CD4-positive, alpha-beta memory T cell (primary cell): ENCODE data around the gene RAMP3. TPM values are rescaled to one million over a fixed set of nuclear protein-coding genes. Genes with fewer than 3 reads are reported as not detected.
"Not testable (repeated sequence)": the region's sequence is repeated elsewhere in the genome, so short reads cannot be mapped to it uniquely, and the experiment has no call there.

Experiments
- CTCF ChIA-PET: fragments of 350-600 bp; sonication (Branson Sonifier 250); formaldehyde crosslinking; loops from one replicate; lab custom pipeline; 2021; ENCODE audit warnings: inconsistent platforms; ENCODE audit not compliant: partially characterized antibody; lab: Charles Lee
- POLR2A ChIA-PET: fragments of 350-600 bp; sonication (Branson Sonifier 250); formaldehyde crosslinking; loops from one replicate; lab custom pipeline; 2021; ENCODE audit not compliant: partially characterized antibody; lab: Charles Lee
- DNase-seq, 5 donors: peaks; one replicate each; pipeline versions ENCODE4 v3.0.0 to v3.0.0-alpha.2; 2020 to 2022; ENCODE audit warnings: mixed read lengths in 1 of 5
- H3K27ac ChIP-seq: one replicate; pipeline ENCODE4 v1.7.0; 2013; ENCODE audit warnings: low read depth, low read length
- H3K27me3 ChIP-seq: 2 replicates; pipeline ENCODE4 v1.7.0; 2013; ENCODE audit warnings: mild to moderate bottlenecking, low read length, moderate library complexity; ENCODE audit not compliant: insufficient read depth
- H3K36me3 ChIP-seq: 2 replicates; pipeline ENCODE4 v1.7.0; 2013; ENCODE audit warnings: mild to moderate bottlenecking, low read length, moderate library complexity; ENCODE audit not compliant: insufficient read depth
- H3K4me1 ChIP-seq: 2 replicates; pipeline ENCODE4 v1.7.0; 2013; ENCODE audit warnings: mild to moderate bottlenecking, low read length, moderate library complexity; ENCODE audit not compliant: insufficient read depth
- H3K4me3 ChIP-seq, 2 donors: one replicate each; pipeline ENCODE4 v1.7.0; 2013; ENCODE audit warnings: low read length in 2 of 2, mild to moderate bottlenecking in 1 of 2
- H3K9me3 ChIP-seq, 2 donors: one replicate each; pipeline ENCODE4 v1.7.0; 2013; ENCODE audit warnings: low read length in 2 of 2, control low read depth in 1 of 2; ENCODE audit not compliant: control insufficient read depth in 1 of 2
- H3K27ac Mint-ChIP-seq, 7 donors: one replicate each; pipeline ENCODE4 v1.8.0; 2020 to 2021; ENCODE audit warnings: mixed read lengths in 7 of 7, mild to moderate bottlenecking in 6 of 7, inconsistent platforms in 3 of 7, moderate library complexity in 3 of 7
- H3K27me3 Mint-ChIP-seq, 2 donors: one replicate each; pipeline ENCODE4 v1.8.0; 2020 to 2021; ENCODE audit warnings: mixed read lengths in 2 of 2
- H3K36me3 Mint-ChIP-seq, 2 donors: one replicate each; pipeline ENCODE4 v1.8.0; 2020 to 2021; ENCODE audit warnings: mixed read lengths in 2 of 2, inconsistent platforms in 1 of 2, mild to moderate bottlenecking in 1 of 2
- H3K4me1 Mint-ChIP-seq, 4 donors: one replicate each; pipeline ENCODE4 v1.8.0; 2020 to 2021; ENCODE audit warnings: mixed read lengths in 4 of 4, mild to moderate bottlenecking in 1 of 4
- H3K4me3 Mint-ChIP-seq, 8 donors: one replicate each; pipeline ENCODE4 v1.8.0; 2020 to 2021; ENCODE audit warnings: mixed read lengths in 8 of 8, mild to moderate bottlenecking in 7 of 8, moderate library complexity in 6 of 8, inconsistent platforms in 3 of 8
- H3K9me3 Mint-ChIP-seq, 8 donors: one replicate each; pipeline ENCODE4 v1.8.0; 2020 to 2021; ENCODE audit warnings: mixed read lengths in 8 of 8, mild to moderate bottlenecking in 5 of 8, inconsistent platforms in 3 of 8, moderate library complexity in 1 of 8
- intact Hi-C: fragments of 100-400 bp; cut with micrococcal nuclease; formaldehyde crosslinking; loops from one replicate; pipeline ENCODE4 v1.15.1; 2023
- polyA plus RNA-seq, 2 donors: library from polyadenylated mRNA; unstranded; fragments of 300-500 nt; fragmentation: Illumina TruSeq; gene quantifications; one replicate each; pipeline ENCODE4 v1.2.3, GENCODE V29; 2021
- total RNA-seq, 2 experiments: library from RNA; stranded (reverse); gene quantifications; one replicate each; pipeline ENCODE4 v1.2.3, GENCODE V29; 2021

RAMP3 gene
- total and polyA plus RNA-seq, 4 experiments from 2014 or later = 0.38 to 1.6 TPM; not detected in 2

DNA sequence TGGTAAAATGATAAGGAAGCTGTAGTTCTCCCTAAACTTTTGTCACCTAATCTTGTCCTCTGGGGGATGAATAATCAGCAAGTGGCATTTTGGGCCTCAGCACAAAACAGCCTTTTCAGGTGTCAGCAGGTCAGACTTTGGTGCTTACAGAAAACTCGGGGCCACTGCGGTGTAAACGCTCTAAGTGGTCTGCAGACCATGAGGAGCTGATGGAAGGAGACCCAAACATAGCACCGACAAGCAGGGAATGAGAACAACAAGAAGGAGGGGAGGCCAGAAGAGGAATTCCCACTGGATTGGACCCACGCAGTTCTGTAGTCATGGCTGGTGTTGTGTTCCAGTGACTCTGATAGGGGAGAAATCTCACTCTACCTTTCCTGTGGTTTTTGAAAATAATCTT, 45.4 kb downstream of the RAMP3 start:
- peaks cover 13% of the 10 kb centered on the region for H3K4me1 ChIP-seq
- peaks cover 7 to 24% (median 17%) of the 10 kb centered on the region in 4 donors for H3K4me1 Mint-ChIP-seq
- H3K9me3 Mint-ChIP-seq = no peaks in the 10 kb centered on the region
- no peaks in the 10 kb centered on the region for H3K36me3 Mint-ChIP-seq
- POLR2A ChIA-PET = no interaction called here
- H3K27me3 ChIP-seq = no peaks in the 10 kb centered on the region
- intact Hi-C loops = no loop called here
- H3K36me3 ChIP-seq = no peaks in the 10 kb centered on the region
- H3K27me3 Mint-ChIP-seq = peaks cover 0 to 5% of the 10 kb centered on the region in 2 donors
- DNase-seq = no peak
- CTCF ChIA-PET = interaction anchor here (0.7 to 1.2 kb wide), 2 partner anchors 14 to 31 kb away, joined by 3 read pairs; no protein-coding TSS in a partner anchor
- H3K9me3 ChIP-seq = no peaks in the 10 kb centered on the region
- H3K4me3 Mint-ChIP-seq = no peak overlapping the region
- H3K27ac Mint-ChIP-seq = no peak overlapping the region
- no peak overlapping the region for H3K27ac ChIP-seq
- no peak overlapping the region for H3K4me3 ChIP-seq

DNA sequence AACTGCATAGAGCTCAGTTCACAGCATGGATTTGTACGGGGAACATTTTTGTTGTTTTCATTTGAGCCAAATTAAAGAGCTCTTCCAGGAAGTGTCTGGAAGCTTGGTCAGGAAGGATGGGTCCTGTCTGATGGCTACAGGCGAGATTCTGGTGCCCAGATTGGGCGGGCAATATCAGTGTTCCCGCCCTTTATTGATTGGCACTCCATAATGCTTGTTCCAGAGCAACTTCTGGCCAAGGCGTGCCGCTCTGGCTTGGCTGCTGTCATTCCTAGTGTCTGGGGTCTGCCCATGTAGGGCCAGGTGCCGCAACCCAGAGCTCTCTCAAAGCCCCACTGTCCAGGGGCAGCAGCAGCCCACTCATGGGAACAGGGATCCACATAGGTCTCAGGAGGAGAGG, 45.9 kb downstream of the RAMP3 start:
- Histone ChIP-seq H3K27me3 (no peaks in the 10 kb centered on the region), H3K36me3 (no peaks in the 10 kb centered on the region), H3K27ac (no peak overlapping the region), H3K9me3 (no peaks in the 10 kb centered on the region), H3K4me3 (no peak overlapping the region), H3K4me1 (peaks cover 13% of the 10 kb centered on the region)
- Mint-ChIP-seq H3K27me3 (peaks cover 0 to 5% of the 10 kb centered on the region in 2 donors), H3K4me3 (no peak overlapping the region), H3K4me1 (peaks cover 7 to 24% (median 17%) of the 10 kb centered on the region in 4 donors), H3K36me3 (no peaks in the 10 kb centered on the region), H3K9me3 (no peaks in the 10 kb centered on the region), H3K27ac (no peak overlapping the region)
- DNase-seq = no peak
- POLR2A ChIA-PET = no interaction called here
- CTCF ChIA-PET = interaction anchor here (0.7 to 1.2 kb wide), 2 partner anchors 14 to 31 kb away, joined by 3 read pairs; no protein-coding TSS in a partner anchor
- intact Hi-C loops = no loop called here

DNA sequence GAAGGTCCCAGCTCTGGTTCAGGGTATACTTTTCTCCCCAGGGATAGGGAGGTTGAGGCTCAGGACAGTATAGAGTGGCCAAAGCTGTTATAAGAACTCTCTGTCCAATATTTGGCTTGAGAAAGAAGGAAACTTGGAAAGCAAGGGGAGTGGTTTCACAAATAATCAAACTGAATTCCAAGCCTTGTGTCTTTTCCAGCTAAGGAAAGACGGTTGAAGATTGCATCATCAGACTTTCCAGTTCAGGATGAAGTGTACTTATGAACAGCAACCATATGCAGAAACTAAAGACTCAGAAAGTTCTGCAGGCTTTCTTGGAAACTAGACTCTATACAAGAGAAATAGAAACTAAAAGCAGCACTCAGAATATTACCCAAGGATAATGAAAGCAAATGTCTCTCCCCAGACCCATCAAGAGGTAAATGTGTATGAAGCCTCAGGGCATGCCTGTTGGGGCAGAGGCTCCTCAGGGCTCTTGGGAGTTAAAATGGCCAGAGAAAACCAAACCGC, 46.4 kb downstream of the RAMP3 start:
- CTCF ChIA-PET = interaction anchor here (1.2 kb wide), 1 partner anchor 32 kb away, joined by 3 read pairs; no protein-coding TSS in a partner anchor
- no peaks in the 10 kb centered on the region for H3K36me3 ChIP-seq
- no peak overlapping the region for H3K4me3 ChIP-seq

DNA sequence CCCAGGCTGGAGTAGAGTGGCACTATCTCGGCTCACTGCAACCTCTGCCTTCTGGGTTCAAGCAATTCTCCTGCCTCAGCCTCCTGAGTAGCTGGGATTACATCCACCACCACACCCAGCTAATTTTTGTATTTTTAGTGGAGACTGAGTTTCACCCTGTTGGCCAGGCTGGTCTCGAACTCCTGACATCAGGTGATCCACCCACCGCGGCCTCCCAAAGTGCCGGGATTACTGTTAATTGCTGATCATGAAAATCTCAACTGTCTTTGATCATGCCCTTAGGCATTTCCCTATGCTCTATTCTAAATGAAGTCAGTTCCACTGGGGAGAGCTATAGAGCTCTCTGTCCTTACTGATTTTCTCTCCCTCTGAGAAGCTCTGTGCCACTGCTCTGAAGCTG, 48.7 kb downstream of the RAMP3 start:
- DNase-seq, CTCF ChIA-PET, H3K27me3 ChIP-seq, H3K27ac ChIP-seq, H3K9me3 Mint-ChIP-seq, H3K36me3 Mint-ChIP-seq, H3K36me3 ChIP-seq, H3K4me3 ChIP-seq, intact Hi-C loops, H3K9me3 ChIP-seq, H3K4me3 Mint-ChIP-seq: not testable (repeated sequence)
- peaks cover 6 to 13% of the 10 kb centered on the region in 2 donors for H3K27me3 Mint-ChIP-seq
- POLR2A ChIA-PET = interaction anchor here (0.6 kb wide), 1 partner anchor 17 kb away, joined by 3 read pairs; no protein-coding TSS in a partner anchor
- H3K4me1 Mint-ChIP-seq = peaks cover 7 to 24% (median 17%) of the 10 kb centered on the region in 4 donors
- H3K27ac Mint-ChIP-seq = peak overlapping the region in 1 of 7 donors; percentile 64
- H3K4me1 ChIP-seq = peaks cover 13% of the 10 kb centered on the region

More for the DNA sequence above, 46.4 kb downstream of the RAMP3 start:
- Histone ChIP-seq H3K4me1 (peaks cover 13% of the 10 kb centered on the region), H3K27me3 (no peaks in the 10 kb centered on the region), H3K27ac (no peak overlapping the region), H3K9me3 (no peaks in the 10 kb centered on the region)
- POLR2A ChIA-PET = no interaction called here
- peaks cover 4 to 9% of the 10 kb centered on the region in 2 donors for H3K27me3 Mint-ChIP-seq
- peaks cover 7 to 24% (median 17%) of the 10 kb centered on the region in 4 donors for H3K4me1 Mint-ChIP-seq
- intact Hi-C loops = no loop called here
- DNase-seq = no peak
- H3K9me3 Mint-ChIP-seq = no peaks in the 10 kb centered on the region
- no peaks in the 10 kb centered on the region for H3K36me3 Mint-ChIP-seq
- H3K4me3 Mint-ChIP-seq = peak overlapping the region in 5 of 8 donors; percentile 27 to 63 (median 59)
- H3K27ac Mint-ChIP-seq = peak overlapping the region in 3 of 7 donors; percentile 14 to 32 (median 23)

DNA sequence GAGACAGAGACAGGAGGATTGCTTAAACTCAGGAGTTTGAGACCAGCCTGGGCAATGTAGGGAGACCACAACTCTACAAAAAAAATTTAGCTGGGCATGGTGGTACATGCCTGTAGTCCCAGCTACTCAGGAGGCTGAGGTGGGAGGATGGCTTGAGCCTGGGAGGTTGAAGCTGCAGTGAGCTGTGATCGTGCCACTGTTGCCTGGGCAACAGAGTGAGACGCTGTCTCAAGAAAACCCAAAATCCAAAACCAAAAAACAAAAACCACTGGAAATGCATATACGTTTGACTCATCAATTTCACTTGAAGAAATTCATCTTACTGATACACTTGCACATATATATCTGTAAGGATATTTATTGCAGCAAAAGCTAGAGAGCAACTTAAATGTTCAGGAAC, 52.3 kb downstream of the RAMP3 start:
- DNase-seq, H3K27ac ChIP-seq, H3K36me3 ChIP-seq, CTCF ChIA-PET, H3K36me3 Mint-ChIP-seq, H3K27me3 ChIP-seq, H3K27ac Mint-ChIP-seq, H3K4me1 ChIP-seq, POLR2A ChIA-PET, intact Hi-C loops, H3K9me3 Mint-ChIP-seq, H3K4me3 ChIP-seq, H3K4me3 Mint-ChIP-seq, H3K9me3 ChIP-seq: not testable (repeated sequence)
- H3K27me3 Mint-ChIP-seq = peaks cover 23 to 25% of the 10 kb centered on the region in 2 donors
- H3K4me1 Mint-ChIP-seq = peaks cover 0 to 10% (median 8%) of the 10 kb centered on the region in 4 donors

DNA sequence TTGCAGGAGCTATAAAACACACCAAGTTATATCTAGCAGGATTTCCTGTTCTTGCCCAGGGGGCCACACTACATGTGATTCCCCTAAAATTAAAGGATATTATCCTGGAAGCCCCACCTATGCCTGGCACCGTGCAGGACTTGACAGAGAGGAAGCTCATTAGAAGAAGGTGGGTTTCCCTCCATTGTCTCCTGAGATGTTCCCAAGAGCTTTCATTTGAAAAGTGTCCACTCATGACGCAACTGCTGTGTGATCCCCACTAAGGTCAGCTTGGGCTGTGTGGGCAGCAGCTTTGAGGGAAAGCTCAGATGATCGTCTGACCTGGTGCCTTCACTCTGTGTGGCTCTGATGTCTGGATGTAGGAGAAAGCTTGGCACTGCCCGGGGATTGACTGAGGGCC, 53.5 kb downstream of the RAMP3 start:
- POLR2A ChIA-PET = no interaction called here
- Histone ChIP-seq H3K27ac (no peak overlapping the region), H3K27me3 (no peaks in the 10 kb centered on the region), H3K9me3 (no peaks in the 10 kb centered on the region), H3K4me3 (no peak overlapping the region), H3K36me3 (no peaks in the 10 kb centered on the region), H3K4me1 (no peaks in the 10 kb centered on the region)
- intact Hi-C loops = no loop called here
- no peak overlapping the region for H3K4me3 Mint-ChIP-seq
- CTCF ChIA-PET = interaction anchor here (1.0 to 1.5 kb wide), 2 partner anchors 16 to 57 kb away, joined by 3 read pairs; no protein-coding TSS in a partner anchor
- H3K27me3 Mint-ChIP-seq = peaks cover 26 to 30% of the 10 kb centered on the region in 2 donors
- DNase-seq = no peak
- H3K36me3 Mint-ChIP-seq = no peaks in the 10 kb centered on the region
- H3K27ac Mint-ChIP-seq = no peak overlapping the region
- H3K9me3 Mint-ChIP-seq = no peaks in the 10 kb centered on the region
- no peaks in the 10 kb centered on the region for H3K4me1 Mint-ChIP-seq

DNA sequence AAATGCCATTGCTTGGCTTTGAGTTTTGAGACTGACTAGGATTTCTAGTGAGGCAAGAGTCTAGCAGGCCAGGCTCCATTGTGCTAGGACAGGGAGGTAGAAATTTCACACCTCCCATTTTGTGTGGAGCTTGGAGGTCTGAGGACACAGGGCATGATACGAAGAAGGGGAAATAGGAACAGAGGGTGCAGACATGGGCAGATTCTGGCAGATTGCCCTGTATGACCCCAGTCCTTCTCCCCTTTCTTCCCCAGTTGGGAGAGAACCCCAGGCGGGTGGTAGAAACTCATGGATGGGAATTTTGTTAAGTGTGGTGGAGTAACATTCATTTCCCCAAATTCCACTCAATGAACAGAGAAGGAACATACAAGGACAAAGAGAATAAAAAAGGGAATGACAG, 54.4 kb downstream of the RAMP3 start:
- Histone ChIP-seq H3K27ac (no peak overlapping the region), H3K4me3 (no peak overlapping the region), H3K4me1 (no peaks in the 10 kb centered on the region), H3K36me3 (no peaks in the 10 kb centered on the region), H3K9me3 (no peaks in the 10 kb centered on the region), H3K27me3 (no peaks in the 10 kb centered on the region)
- no peaks in the 10 kb centered on the region for H3K4me1 Mint-ChIP-seq
- POLR2A ChIA-PET = no interaction called here
- no peak for DNase-seq
- CTCF ChIA-PET = interaction anchor here (1.5 kb wide), 1 partner anchor 15 kb away, joined by 3 read pairs; no protein-coding TSS in a partner anchor
- peak overlapping the region in 1 of 7 donors; percentile 1 for H3K27ac Mint-ChIP-seq
- H3K4me3 Mint-ChIP-seq = no peak overlapping the region
- intact Hi-C loops = no loop called here
- H3K27me3 Mint-ChIP-seq = peaks cover 26 to 32% of the 10 kb centered on the region in 2 donors
- H3K9me3 Mint-ChIP-seq = no peaks in the 10 kb centered on the region
- no peaks in the 10 kb centered on the region for H3K36me3 Mint-ChIP-seq
